NCI-H2081 treated with DMSO at 0.1 percent for 48 hours (cell line): Measurements from ENCODE around the gene CST5.
"Not testable (repeated sequence)": the region's sequence is repeated elsewhere in the genome, so short reads cannot be mapped to it uniquely, and the experiment has no call there.

ENCODE experiments used
- DNase-seq: peaks from one replicate; lab custom pipeline; 2025; lab: John Stamatoyannopoulos, UW

Gene CST5, protein sequence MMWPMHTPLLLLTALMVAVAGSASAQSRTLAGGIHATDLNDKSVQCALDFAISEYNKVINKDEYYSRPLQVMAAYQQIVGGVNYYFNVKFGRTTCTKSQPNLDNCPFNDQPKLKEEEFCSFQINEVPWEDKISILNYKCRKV

DNA sequence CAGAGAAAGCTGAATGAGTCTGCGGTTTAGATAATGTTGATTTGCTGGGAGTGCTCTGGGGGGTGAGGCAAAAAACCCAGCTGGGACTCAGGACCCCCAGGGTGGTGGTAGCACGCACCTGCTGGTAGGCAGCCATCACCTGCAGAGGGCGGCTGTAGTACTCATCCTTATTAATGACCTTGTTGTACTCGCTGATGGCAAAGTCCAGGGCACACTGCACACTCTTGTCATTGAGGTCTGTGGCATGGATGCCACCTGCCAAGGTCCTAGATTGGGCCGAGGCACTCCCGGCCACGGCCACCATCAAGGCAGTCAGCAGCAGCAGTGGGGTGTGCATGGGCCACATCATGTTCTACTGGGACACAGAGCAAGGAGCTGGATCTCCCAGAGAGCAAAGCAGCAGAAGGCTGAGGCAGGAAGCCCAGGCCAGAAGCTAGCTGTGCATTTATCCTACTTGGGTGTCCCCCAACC lies at the start of gene CST5:
TSS of gene CST5 (minus strand) at position 421 of the 471 bp plus-strand sequence. CDS start at position 349, 72 bp downstream.
- DNase-seq, result no peak

DNA sequence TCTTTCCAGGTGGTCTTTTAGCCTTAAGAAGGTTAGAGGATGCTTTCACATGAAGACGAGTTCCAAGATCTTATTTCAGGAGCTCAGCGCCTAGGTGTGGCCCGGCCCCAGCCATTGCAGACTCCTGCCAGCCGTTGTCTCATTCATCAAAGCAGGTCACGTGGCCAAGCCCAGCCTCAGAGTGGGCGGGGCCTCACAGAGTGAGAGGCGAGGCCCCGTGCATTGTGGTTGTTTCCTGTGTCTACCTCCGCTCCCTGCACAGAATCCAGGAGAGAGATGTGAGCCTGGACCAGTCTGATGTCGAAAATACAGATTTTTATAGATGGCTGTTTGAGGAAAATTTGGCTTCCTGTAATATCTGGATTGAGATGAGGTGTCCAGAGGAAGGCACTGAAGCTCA lies 49.2 kb upstream of the CST5 start:
- no peak for DNase-seq

DNA sequence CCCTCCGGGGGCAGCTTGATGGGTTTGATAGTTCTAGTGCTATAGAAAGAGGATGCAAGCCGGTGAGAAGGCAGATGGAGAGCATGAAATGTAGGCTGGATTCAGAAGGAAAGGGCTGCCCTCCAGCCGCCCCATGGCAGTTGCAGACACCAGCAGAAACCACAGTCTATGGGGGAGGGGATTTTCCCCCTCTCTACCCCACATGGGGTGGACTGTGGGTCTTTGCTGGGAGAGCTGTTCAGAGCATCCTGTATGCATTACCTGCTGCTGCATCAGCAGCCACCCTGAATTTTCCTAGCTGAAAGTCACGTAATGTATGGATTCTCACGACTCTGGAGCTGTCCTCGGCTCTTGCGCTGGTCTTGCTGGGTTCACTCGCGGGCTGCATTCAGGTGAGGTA lies 48.8 kb upstream of the CST5 start:
- DNase-seq, result no peak

- no peak for DNase-seq
Measured at GRCh38 chr20:23926944-23927872, 47.7 kb upstream of the CST5 start.

- no peak for DNase-seq
Measured at GRCh38 chr20:23926526-23926880, 47.0 kb upstream of the CST5 start.

DNA sequence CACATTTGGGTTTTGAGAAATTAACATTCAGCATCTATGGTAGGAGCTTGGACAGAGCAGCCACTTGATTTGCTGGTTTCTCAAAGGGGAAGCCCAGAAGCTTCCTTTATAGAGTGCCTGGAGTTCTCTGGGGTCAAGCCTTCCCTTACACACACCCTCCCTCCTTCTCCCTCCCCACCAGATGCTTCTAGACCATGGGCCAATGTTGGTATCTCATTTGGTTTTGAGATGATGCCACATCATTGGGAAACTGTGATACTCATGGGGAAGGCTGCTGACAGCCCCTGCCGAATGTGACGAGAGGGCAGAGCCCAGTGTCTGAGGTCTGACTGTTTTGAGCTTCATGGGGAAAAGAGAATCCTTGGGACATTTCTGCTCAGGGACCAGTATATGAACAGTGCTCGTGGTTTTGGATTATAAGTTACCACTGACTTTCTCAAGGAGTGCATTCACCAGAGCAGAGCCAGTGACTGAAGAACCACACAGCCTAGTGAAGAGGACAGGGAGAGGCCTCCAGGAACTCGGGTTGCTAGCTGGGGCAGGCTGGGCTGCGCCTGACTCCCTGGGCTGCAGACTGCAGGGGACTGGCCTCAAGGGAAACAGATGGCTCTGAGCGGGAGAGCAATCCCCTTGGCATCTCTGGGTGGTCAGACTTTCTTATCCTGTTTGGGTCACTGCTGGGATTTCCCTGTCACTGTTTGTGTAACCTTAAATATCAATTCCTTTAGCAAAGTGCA lies 46.4 kb upstream of the CST5 start:
- no peak for DNase-seq

GRCh38 chr20:23924751-23925150 lies 45.2 kb upstream of the CST5 start:
- DNase-seq, result no peak

GRCh38 chr20:23923891-23924435 lies 44.4 kb upstream of the CST5 start:
- DNase-seq, result no peak

GRCh38 chr20:23923311-23923710 lies 43.8 kb upstream of the CST5 start:
- DNase-seq, result no peak

- no peak for DNase-seq
Measured at GRCh38 chr20:23920408-23921325, 41.1 kb upstream of the CST5 start.

- DNase-seq, result no peak
Measured at GRCh38 chr20:23918896-23919295, 39.3 kb upstream of the CST5 start.

GRCh38 chr20:23918101-23918862 lies 38.7 kb upstream of the CST5 start:
- no peak for DNase-seq

DNA sequence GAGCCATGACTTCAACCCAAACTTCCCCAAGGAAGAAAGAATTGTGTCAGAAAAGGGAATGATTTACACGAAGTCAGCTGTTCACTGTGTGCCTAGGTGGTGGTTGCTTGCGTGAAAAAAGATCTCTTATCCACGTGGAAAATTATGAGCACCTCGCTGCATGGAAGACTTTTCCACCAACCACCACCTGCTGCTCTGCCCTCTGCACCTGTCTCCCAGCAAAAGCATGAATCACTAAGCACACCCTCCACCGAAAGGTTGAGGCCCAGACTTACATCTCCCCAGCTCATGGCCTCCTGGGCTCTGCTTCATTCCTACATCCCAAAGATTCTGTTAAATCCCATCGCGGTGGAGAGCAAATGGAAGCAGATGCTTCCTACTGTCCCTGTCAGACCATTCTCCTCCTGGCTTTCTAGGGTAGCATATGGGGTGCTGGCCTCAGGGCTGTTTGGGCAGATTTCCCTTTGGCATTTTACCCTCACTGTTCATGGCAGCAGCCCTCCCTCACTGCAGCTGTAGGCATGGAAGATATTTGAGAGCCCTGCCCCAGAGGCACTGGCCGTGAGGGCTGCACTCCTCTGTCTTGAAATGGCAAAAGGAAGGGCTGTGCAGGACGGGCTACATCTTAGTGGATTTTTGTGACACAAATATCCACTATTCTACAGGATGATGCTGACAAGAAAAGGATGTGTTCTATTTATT lies 37.6 kb upstream of the CST5 start:
- DNase-seq, result no peak

DNA sequence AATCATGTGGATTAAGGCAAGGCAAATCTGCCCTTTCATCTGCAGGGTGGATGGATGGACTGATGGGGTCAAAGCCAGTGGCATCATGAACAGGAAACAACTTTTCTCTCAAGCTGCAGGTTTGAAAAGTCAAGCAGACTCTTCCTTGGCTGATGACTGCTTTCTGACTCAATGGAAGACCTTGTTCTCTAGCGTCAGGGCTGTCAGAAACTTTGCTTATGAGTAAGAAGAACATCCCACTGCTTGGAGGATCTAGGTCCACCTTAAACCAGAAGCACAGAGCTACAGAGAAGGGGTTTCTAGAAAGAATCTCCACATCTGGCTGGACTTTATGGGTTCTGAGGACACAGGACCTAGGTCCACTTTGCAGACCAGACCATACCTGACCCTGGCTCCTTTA lies 36.3 kb upstream of the CST5 start:
- DNase-seq, result no peak

DNA sequence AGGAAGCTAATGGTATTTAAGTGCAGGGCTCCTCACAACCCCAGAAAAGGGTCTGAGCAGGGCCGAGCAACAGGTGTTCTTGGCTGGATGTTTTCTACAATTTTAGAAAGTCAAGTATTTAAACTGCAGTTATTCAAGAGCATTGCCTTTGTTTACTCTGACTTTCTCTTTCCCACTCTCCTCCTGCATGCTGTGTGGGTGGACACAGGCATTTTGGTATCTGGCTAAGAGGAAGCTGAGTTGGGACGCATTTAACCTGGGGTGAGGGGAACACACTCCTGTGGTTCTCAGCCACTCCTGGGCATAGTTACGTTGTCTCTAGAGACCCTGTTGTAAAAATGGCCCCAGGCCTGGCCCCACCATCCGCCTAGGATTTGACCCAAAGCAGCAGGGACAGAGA lies 34.9 kb upstream of the CST5 start:
- not testable (repeated sequence) for DNase-seq

GRCh38 chr20:23910210-23910609 lies 30.7 kb upstream of the CST5 start:
- DNase-seq, result no peak

DNA sequence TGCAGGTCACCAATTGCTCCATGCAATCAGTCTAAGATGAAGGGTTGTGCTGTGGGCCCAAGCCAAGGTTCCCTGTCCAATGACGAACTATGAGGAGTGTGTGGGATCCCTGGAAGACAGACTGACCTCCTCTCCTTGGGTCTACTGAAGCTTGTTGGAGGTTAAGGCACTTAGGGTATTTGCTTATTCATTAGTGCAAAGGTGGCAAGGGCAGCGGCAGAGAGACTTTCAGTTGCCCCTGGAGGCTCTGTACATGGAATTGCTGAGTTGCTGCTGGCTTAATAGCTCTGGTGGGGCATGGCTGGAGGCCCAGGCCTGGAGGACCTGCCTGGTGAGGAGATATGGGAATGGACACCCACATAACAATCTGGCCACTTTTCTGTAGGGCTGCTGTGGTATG lies 29.8 kb upstream of the CST5 start:
- DNase-seq, result no peak

GRCh38 chr20:23907579-23907978 lies 28.0 kb upstream of the CST5 start:
- no peak for DNase-seq

DNA sequence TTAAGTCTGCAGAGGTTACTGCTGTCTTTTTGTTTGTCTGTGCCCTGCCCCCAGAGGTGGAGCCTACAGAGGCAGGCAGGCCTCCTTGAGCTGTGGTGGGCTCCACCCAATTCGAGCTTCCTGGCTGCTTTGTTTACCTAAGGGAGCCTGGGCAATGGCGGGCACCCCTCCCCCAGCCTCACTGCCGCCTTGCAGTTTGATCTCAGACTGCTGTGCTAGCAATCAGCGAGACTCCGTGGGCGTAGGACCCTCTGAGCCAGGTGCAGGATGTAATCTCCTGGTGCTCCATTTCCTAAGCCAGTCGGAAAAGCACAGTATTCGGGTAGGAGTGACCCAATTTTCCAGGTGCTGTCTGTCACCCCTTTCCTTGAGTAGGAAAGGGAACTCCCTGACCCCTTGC lies 22.8 kb upstream of the CST5 start:
- not testable (repeated sequence) for DNase-seq

DNA sequence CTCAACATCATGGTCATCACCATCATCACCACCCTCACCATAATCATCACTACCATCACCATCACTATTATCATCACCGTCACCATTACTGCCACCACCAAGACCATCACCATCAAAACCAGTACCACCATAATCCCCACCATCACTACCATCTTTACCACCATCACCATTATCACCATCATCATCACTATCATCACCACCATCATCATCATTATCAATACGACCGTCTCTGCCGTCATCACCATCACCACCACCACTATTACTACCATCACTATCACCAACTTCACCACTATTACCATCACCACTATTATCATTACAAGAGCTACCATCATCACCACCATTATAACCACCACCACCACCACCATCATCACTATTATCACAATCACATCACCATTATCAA lies 11.3 kb upstream of the CST5 start:
- DNase-seq, result not testable (repeated sequence)
